HG03097 (cell line): ENCODE measurements around the gene C22orf15.

ENCODE experiments used
- ATAC-seq: cut with Tn5 transposase; IDR thresholded peaks from one replicate; pipeline ENCODE4 v1.9.1; 2021; ENCODE audit not compliant: unreplicated experiment, low FRiP score

The C22orf15 gene

DNA sequence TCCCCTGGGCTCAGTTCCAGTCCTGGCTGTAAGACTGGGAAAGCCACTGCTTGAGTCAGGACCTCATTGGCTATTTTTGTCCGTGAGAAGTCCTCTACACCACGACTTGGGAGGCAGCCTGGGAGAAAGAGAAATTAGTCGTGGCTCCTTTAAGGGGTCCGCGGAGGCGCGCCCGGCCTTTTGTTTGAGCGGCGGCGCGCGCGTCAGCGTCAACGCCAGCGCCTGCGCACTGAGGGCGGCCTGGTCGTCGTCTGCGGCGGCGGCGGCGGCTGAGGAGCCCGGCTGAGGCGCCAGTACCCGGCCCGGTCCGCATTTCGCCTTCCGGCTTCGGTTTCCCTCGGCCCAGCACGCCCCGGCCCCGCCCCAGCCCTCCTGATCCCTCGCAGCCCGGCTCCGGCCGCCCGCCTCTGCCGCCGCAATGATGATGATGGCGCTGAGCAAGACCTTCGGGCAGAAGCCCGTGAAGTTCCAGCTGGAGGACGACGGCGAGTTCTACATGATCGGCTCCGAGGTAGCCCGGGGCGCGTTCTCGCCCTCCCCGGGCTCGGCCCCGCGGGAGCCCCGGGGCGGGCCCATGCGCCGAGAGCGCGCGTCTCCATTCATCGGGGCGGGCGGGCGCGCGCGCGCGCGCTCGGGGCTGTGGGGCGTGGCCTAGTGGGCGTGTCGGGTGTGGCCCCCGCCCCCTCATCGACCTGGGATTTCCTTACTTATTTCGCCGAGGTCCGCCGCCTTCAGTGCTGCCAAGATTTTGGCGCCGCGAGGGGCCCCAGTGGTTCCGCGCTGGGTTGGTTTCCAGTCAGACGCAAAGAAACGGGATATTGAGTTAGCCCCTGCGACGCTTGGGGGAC is 24.2 kb downstream of the C22orf15 start, which contains the start of gene SMARCB1:
Gene SMARCB1, plus strand, starts transcription at position 215 of the 848 bp plus-strand sequence. Its CDS starts 204 bp downstream, at position 419.
- ATAC-seq: peak; percentile 56

DNA sequence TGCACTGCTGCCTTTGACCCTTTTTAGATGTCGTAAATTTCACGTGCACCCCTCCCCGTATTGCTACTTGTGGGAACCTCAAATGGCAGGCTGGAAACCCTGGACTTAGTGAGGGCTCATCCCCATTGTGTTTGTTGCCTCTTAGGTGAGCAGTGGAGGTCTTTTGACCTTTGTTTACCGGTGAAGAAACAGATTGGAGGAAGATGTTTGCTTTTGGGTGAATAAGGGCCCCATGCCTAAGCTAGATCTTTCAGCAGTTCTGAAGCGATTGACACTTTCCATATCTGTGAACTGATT is 24.8 kb downstream of the C22orf15 start:
- peak; percentile 12 for ATAC-seq

DNA sequence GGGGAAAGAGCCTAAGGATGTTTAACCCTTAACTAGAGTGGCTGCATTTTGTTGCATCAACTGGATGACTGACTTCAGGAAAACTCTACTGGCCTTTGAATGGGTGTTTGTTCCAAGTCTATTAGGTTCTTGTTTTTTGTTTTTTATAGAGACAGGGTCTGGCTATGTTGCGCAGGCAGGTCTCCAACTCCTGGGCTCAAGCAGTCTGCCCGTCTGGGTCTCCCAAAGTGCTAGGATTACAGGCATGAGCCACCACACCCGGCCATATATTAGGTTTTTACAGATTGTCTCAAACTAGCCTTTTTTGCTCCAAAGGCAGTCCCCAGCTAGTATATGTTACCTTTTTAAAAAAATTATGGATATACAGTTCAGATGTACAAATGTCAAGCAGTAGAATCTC is 25.1 kb downstream of the C22orf15 start:
- no peak for ATAC-seq

DNA sequence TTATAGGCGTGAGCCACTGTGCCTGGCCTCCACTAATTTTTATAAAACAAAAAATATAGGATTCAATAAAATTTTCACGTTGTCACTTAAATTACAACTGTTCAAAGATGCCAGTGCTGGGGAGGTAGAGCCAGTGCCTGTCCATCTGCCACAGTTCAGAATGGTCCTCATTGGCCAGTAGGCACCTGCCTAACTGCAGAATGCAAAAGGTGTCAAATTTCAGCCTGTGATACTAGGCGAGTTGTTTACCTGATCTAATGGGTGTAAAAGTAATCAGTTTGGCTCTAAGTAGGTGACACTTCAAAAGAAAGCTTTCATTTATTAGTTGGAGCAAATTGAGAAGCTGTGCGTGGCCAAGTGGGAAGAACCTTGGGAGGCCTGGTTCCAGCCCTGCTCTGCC is 26.3 kb downstream of the C22orf15 start:
- ATAC-seq: no peak

DNA sequence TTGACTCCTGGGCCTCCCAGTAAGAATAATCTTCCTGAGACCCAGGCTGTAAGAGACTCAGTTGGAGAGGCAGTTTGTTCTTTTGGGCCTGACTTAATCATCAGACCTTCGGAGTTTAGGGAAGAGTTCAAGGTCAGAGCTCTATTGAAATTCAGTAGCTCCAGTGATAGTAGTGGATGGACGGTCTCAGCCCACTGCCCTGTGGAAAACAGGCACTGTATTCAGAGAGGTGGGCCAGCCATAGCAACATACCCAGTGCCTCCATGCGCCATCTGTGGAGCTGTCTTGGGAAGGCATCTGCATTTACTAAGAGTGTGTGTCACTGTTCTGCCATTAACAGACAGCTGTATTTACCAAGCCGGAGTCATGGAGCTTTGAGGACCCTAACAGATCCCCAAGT is 26.8 kb downstream of the C22orf15 start:
- no peak for ATAC-seq

DNA sequence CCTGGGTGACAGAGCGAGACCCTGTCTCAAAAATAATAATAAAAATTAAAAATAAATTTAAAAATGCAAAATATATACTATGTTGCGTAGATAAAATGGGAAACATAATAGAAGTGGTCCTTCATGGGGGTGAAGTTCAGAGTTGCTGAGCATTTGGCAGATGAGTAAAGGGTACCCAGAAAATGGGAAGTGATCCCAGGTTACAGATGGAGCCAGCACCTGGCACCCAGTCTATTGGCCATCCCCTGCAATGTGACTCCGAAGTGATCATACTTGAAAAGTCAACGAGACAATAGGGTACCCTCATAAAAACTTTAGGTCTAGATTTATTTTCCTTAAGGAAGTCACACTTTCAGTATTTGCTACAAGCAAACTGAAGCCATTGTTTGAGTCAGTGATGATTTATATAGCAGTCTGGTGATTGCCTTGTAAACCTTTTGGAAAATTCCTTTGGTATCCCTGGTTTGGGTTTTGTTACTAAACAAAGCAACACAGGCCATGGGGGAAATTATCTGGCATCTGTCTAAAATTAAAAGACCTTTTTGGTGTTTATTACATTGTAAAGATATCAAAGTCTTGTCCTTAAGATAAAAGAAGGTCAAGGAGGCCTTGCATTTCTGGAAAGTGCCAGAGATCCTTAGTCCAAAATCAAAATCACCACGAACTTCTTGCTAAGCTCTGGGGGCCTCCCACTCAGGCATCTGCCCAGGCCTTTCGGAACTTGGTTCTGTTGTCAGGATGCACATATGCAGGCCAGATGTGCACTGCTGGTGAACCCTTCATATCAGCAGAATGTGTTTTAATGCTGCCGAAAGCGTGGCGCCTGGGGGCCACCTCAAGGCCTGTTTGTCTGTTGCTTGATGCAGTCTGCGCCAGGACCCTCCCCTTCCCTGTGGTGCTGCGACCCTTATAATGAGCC is 28.3 kb downstream of the C22orf15 start:
- ATAC-seq: no peak

DNA sequence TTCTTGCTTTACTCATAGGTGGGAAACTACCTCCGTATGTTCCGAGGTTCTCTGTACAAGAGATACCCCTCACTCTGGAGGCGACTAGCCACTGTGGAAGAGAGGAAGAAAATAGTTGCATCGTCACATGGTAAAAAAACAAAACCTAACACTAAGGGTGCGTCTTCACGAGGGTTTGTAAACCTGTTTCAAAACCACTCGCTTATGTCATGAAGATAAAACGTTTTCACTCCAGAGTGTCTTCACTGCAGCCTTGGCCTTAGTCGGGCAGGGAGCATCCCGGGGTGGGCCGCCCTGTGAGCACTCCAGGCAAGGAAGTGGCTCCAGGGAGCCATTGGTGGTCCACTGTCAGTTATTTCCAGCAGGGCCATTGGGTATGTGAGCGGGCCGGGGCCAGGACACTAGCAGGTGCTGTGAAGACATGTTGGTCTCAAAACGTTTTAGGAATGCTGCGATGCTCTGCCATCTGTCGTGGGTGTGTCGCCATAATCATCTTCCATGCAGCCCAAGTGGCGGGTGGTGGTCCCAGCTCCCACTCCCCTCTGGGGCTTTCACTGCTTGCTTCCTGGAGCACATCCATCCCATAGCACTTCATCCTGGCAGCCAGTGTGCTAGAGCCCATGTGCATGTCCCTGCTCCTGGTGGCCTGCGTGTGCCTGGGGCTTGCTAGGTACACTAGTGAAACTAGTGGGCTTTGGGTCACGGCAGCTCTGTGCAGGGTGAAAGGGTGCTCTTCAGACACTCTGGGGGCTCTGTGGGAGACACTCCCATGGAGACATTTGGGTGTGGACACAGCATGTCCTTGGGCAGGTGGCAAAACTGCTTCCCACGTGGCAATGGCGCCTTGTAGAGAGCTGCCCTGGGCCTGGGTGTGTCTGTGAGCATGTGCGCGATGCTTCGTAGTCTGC is 29.2 kb downstream of the C22orf15 start:
- ATAC-seq: no peak

DNA sequence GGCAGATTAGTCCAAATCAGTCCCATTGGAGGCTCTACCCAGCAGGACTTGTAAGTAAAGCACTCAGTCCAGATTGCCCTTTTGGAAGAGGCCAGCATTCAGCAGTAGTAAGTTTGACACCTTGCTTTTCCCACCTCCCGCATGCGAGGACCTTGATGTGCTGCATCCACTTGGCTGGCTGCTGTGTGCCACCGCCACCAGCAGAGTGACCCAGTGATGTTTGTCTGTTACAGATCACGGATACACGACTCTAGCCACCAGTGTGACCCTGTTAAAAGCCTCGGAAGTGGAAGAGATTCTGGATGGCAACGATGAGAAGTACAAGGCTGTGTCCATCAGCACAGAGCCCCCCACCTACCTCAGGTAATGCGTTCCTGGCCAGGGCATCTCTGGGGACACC is 30.5 kb downstream of the C22orf15 start:
- ATAC-seq: no peak

DNA sequence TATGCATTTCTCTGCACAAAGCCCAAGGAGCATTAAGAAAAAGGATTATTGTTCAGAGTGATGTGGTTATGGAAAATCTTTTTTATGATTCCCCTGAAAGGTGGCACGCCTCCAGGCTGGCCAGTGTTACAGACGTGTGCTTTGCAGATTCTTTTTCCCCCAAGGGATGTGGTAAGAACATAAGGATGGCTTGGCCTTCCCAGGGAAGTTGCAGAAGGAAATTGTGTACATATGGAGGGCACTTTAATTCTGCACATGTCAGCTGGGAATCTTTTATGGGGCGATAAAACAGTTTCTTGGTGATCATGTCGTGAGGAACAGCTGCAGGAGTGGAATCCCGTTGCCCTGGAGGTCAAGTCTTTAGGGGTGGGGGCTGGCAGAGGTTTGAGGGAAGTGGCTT is 33.7 kb downstream of the C22orf15 start:
- no peak for ATAC-seq

DNA sequence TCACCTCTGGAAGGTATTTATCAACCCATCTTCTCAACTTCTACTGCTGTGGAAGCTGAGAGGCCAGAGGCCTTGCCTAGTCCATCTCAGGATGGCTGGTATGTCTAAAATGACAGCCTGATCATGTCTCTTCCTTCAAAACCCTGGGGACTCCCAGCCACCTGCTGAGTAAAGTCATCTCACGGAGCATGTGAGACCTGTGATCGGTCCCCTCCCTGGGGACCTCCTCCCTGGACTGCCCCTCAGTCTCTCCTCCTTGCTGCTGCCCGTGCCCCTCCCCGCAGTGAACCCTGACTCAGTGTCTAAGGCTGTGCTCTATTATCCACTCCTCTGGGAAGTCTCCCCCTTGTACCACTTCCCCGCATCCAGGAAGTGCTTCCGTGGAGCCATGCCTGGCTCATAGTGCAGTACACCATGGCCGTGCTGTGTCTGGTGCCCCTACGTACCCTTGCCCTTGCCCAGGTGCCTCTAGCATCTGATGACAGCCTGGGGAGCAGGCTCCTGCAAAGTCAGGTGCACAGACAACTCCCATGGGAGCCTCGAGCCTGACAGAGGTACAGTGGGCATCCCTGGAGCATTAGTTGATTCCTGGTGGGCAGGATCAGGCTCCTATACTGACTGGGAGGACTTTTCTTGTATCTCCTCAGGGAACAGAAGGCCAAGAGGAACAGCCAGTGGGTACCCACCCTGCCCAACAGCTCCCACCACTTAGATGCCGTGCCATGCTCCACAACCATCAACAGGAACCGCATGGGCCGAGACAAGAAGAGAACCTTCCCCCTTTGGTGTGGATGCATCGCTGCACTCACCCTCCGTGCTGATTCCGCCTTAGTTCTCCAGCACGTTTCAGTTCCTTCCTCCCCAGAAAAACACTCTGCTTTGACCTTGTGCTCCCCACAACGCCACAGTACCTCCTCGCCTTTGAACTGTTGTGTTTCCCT is 37.8 kb downstream of the C22orf15 start:
- ATAC-seq: peak; percentile 45

DNA sequence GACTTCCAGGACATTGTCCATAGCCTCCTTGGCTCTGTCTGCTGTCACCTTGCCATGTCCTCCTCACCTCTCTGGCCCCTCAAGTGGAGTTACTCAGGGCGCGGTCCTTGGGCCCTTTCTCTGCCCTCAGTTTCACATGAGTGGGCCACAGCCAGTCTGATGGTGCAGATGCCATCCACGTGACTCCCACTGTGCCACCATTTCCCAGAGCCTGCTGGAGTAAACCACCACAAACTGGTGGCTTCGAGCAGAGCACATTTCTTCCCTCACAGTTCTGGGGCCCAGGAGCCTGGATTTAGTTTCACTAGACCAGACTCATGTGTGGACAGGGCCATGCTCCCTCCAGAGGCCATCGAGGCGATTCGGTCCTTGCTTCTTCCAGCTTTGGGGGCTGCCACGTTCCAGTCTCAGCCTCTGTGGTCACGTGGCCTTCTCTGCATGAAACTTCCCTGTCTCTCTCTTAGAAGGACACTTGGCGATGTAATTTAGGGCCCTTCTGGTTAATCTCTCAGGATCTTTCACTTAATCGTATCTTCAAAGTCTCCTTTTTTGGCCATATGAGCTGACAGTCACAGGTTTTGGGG is 38.5 kb downstream of the C22orf15 start:
- ATAC-seq: no peak

DNA sequence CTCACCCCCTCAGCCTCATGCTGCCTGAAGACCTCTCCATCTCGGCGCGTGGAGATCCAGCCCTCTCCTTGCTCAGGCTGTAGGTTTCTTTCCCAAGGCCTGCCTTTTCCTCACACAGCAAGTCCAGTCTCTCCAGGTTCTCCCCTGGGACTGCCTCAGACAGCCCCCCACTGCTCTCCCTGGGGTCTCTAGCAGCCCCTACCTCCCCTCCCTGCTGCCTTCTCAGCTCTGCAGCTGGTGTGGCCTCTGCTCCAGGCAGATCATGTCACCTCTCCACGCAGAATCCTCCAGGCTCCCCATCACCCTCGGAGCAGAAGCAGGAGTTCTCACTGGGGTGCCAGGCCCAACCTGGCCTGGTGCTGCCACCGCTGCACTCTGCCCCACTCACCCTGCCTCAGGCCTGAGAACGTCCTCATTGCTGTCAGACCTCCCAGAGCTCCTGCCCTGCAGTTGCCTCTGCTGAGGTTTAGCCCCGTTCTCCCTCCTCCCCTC is 39.1 kb downstream of the C22orf15 start:
- ATAC-seq: no peak

DNA sequence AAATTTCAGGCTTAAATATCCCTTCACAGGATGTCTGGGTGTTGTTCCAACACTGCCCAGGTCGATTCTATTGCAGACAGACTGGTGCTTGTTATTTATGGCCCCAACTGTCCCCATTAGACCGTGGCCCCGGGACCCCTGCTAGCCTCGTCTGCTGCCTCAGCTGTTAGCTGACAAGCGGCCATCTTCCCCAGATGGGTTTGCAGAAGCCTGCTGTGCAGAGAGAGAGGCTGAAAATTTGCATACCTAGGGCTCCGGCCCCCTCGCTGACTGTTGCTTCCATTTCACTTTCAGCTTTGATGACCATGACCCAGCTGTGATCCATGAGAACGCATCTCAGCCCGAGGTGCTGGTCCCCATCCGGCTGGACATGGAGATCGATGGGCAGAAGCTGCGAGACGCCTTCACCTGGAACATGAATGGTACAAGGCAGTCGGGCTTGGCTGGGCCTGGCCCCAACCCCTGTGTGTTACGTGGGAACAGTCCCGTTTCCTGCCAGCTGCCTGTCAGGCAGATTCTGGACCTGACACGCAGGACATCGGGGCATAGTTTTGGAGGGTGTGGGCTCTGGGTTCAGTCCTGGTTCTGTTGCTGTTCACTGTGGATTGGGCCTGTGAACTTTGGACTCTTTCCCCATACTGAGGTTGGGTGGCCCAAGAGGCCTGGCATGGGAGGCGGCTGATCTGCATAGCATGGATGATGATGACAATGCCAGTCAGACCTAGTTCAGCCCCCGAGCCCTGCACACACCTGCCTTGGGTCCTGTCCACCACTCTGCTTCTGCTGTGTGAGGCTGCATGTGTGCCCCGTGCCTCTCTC is 40.4 kb downstream of the C22orf15 start:
- no peak for ATAC-seq

DNA sequence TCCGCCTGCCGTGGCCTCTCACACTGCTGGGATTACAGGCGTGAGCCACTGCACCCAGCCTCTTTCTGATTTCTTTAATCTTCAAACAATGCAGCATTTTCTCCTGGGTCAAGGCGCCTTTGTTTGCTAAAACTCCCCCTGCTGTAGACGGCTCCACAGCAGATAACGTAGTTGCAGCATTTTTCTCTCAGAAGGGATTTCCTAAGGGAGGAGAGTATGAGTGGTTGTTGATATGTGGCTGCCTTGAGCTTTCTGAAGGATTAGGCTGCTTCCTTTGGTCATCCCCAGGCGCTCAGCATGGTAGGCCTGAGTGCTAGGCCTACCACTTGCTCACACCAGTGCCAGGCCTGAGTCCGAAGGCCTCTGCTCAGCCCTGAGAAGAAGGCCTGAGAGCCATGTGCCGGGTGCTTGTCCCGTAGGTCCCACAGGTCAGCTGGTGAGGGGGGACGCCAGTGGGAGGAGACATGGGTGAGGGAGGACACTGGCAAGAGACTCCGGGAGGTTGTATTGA is 42.0 kb downstream of the C22orf15 start:
- no peak for ATAC-seq

DNA sequence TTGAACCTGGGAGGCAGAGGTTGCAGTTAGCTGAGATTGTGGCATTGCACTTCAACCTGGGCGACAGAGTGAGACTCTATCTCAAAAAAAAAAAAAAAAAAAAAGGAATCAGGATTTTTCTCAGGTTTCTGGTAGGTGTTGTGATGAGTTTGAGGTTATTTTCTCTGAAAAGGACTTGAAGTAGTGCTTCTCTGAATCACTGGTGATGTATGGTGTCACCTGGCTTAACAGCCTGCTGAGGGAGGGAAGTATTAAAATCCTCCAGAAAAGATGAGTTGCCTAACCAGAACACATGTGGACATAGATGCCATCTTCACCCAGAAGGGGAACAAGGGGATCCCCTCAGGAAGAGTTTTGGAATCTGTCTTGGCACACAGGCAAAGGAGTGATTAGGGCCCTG is 44.0 kb downstream of the C22orf15 start:
- no peak for ATAC-seq

DNA sequence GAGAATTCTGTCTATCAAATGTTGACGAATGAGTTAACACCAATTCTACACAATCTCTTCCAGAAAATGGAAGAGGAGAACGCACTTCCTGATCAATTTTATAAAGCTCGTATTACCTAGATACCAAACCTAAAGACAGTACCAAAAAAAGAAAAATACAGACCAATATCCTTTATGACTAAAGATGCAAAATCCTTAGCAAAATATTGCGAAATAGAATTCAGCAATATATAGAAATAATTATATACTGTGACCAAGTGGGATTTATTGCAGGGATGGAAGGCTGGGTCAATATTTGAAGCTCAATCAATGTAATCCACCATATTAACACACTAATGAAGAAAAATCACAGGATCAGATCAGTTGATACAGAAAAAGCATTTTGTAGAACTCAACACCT is 49.6 kb downstream of the C22orf15 start:
- ATAC-seq: no peak
